A549 (cell line): ENCODE measurements around the gene FBXL7. TPM values are rescaled to one million over a fixed set of nuclear protein-coding genes. Genes with fewer than 3 reads are reported as not detected.

Source experiments
- ATAC-seq, 2 experiments: fragments of 200-7000 bp in 1 of 2; fragments of >200 bp in 1 of 2; cut with Nextera tagmentation in 1 of 2; cut with Tn5 transposase in 1 of 2; 3 replicates each; pipeline versions ENCODE4 v1.8.0 to v1.9.1; 2018 to 2020; ENCODE audit warnings: mild to moderate bottlenecking in 1 of 2, moderate library complexity in 1 of 2
- CTCF ChIA-PET: fragments of 300-600 bp; sonication (Branson Sonifier 250); formaldehyde crosslinking; extraction: SDS; loops from one replicate; lab custom pipeline; 2021; ENCODE audit warnings: antibody characterized with exemption, inconsistent platforms; lab: Yijun Ruan, JAX
- POLR2A ChIA-PET: fragments of 350-600 bp; formaldehyde crosslinking; extraction: SDS; loops from one replicate; lab custom pipeline; 2021; ENCODE audit warnings: antibody characterized with exemption, inconsistent platforms; lab: Yijun Ruan, JAX
- DNase-seq, 2 experiments: peaks; one replicate each; pipeline versions ENCODE4 v3.0.0 to v3.0.0-alpha.2; 2011 to 2016; ENCODE audit warnings: low read depth in 1 of 2, low spot score in 1 of 2
- FAIRE-seq: peaks from 2 replicates; lab custom pipeline; 2011; peaks lifted over from hg19 to GRCh38; lab: Jason Lieb, UNC
- H3K27ac ChIP-seq, 2 experiments: fragments of >200 bp; sonication (Bioruptor Twin); formaldehyde crosslinking; 3 replicates each; pipeline ENCODE4 v1.5.1; 2016 to 2017
- H3K4me1 ChIP-seq: fragments of >200 bp; sonication (Bioruptor Twin); formaldehyde crosslinking; 3 replicates; pipeline ENCODE4 v1.6.1; 2016
- H3K4me2 ChIP-seq: fragments of >200 bp; sonication (Bioruptor Twin); formaldehyde crosslinking; 3 replicates; pipeline ENCODE4 v1.6.1; 2016
- H3K4me3 ChIP-seq: fragments of >200 bp; sonication (Bioruptor Twin); formaldehyde crosslinking; 3 replicates; pipeline ENCODE4 v1.5.1; 2016
- H3K9me3 ChIP-seq: fragments of >200 bp; sonication (Bioruptor Twin); formaldehyde crosslinking; 3 replicates; pipeline ENCODE4 v1.6.1; 2016
- ATOH8 ChIP-seq: fragments of 250-450 bp; sonication (Bioruptor Pico); IDR thresholded peaks from 2 replicates; pipeline ENCODE4 v1.5.0; 2020; ENCODE audit warnings: low read depth, mild to moderate bottlenecking, moderate library complexity
- BCL3 ChIP-seq: fragments of >200 bp; sonication (Bioruptor Twin); formaldehyde crosslinking; IDR thresholded peaks from 3 replicates; pipeline ENCODE4 v1.6.1; 2016
- BHLHE40 ChIP-seq: IDR thresholded peaks from 2 replicates; pipeline ENCODE4 v1.6.1; 2012; ENCODE audit warnings: low read depth, low read length, inconsistent platforms
- CEBPB ChIP-seq, 2 experiments: fragments of >200 bp in 1 of 2; sonication (Bioruptor Twin) in 1 of 2; formaldehyde crosslinking in 1 of 2; IDR thresholded peaks; 2 replicates each; pipeline ENCODE4 v1.6.1; 2012 to 2016
- EHF ChIP-seq: fragments of 250-450 bp; sonication (Bioruptor Pico); IDR thresholded peaks from 2 replicates; pipeline ENCODE4 v1.5.0; 2020; ENCODE audit warnings: mild to moderate bottlenecking
- EHMT2 ChIP-seq: fragments of 200-600 bp; sonication (generic); IDR thresholded peaks from 2 replicates; pipeline ENCODE4 v1.6.1; 2016; ENCODE audit warnings: antibody characterized with exemption, low read depth, mild to moderate bottlenecking, moderate library complexity
- FOSB ChIP-seq: fragments of 250-450 bp; sonication (Bioruptor Pico); IDR thresholded peaks from 2 replicates; pipeline ENCODE4 v1.5.0; 2020; ENCODE audit warnings: mild to moderate bottlenecking, moderate library complexity
- FOSL2 ChIP-seq, 2 experiments: fragments of 450-650 bp in 1 of 2; fragments of >200 bp in 1 of 2; sonication (Bioruptor Twin) in 1 of 2; formaldehyde crosslinking; IDR thresholded peaks; 2 replicates each; pipeline versions ENCODE4 v1.5.0 to v1.6.1; 2016 to 2020; ENCODE audit warnings: mild to moderate bottlenecking in 1 of 2, moderate library complexity in 1 of 2
- HMGXB4 ChIP-seq: fragments of 250-450 bp; sonication (Bioruptor Pico); IDR thresholded peaks from 2 replicates; pipeline ENCODE4 v1.5.0; 2021; ENCODE audit warnings: mild to moderate bottlenecking, moderate library complexity, borderline replicate concordance
- HOXB5 ChIP-seq: fragments of 250-450 bp; sonication (Bioruptor Pico); IDR thresholded peaks from 2 replicates; pipeline ENCODE4 v1.5.0; 2020; ENCODE audit warnings: mild to moderate bottlenecking, moderate library complexity
- JUNB ChIP-seq: fragments of >200 bp; sonication (Bioruptor Twin); formaldehyde crosslinking; IDR thresholded peaks from 2 replicates; pipeline ENCODE4 v1.6.1; 2016
- MAZ ChIP-seq: fragments of 150-350 bp; IDR thresholded peaks from 2 replicates; pipeline ENCODE4 v1.6.1; 2014; ENCODE audit warnings: antibody characterized with exemption, low read depth, low read length, borderline replicate concordance
- MYC ChIP-seq: IDR thresholded peaks from 2 replicates; pipeline ENCODE4 v1.6.1; 2012; ENCODE audit warnings: mild to moderate bottlenecking, inconsistent platforms, low read length, improper control_type of control experiment, borderline replicate concordance
- POLR2A ChIP-seq: IDR thresholded peaks from 2 replicates; pipeline ENCODE4 v1.6.1; 2012; ENCODE audit warnings: mild to moderate bottlenecking, low read length
- RARB ChIP-seq: fragments of 250-450 bp; sonication (Bioruptor Pico); IDR thresholded peaks from 2 replicates; pipeline ENCODE4 v1.8.0; 2021; ENCODE audit warnings: mild to moderate bottlenecking, moderate library complexity
- REST ChIP-seq: fragments of 200-600 bp; sonication (generic); IDR thresholded peaks from 2 replicates; pipeline ENCODE4 v1.6.1; 2016; ENCODE audit warnings: antibody characterized with exemption, mild to moderate bottlenecking, moderate library complexity
- TP53 ChIP-seq: fragments of 250-450 bp; sonication (Bioruptor Pico); IDR thresholded peaks from 2 replicates; pipeline ENCODE4 v1.5.0; 2021; ENCODE audit warnings: mild to moderate bottlenecking, moderate library complexity
- WGBS: methylation state at CpG from one replicate; pipeline ENCODE4 v1.1.6; 2017; ENCODE audit errors: missing lambda C conversion rate; 5-methylcytosine and 5-hydroxymethylcytosine counted together
- polyA plus RNA-seq, 4 experiments: library from polyadenylated mRNA; depleted of rRNA in 3 of 4; stranded (reverse); fragments of >200 nt; fragmentation: RNase III in 1 of 4; extraction: RNeasy Plus Mini Kit Qiagen cat#74134 plus additional on column Dnase treatment in 1 of 4; gene quantifications; 2 replicates in 3 of 4; 3 replicates in 1 of 4; pipeline ENCODE4 v1.2.3, GENCODE V29; 2011 to 2017

Gene FBXL7
- polyA plus RNA-seq, 2 of the 4 experiments (the other 2 are of a cell fraction): 0.90 to 1.7 TPM

GRCh38 chr5:15614679-15615078, 114.7 kb downstream of the FBXL7 start:
- WGBS: 49% methylated on average over 4 of the region's 4 CpGs

GRCh38 chr5:15615859-15616258, 115.9 kb downstream of the FBXL7 start:
- CTCF ChIA-PET: no interaction called here
- H3K27ac ChIP-seq: no peak overlapping the region
- POLR2A ChIA-PET: no interaction called here

More at GRCh38 chr5:15614679-15615078, 114.7 kb downstream of the FBXL7 start:
- Histone ChIP-seq H3K4me1 (no peaks in the 10 kb centered on the region), H3K4me2 (no peak overlapping the region), H3K4me3 (no peak overlapping the region), H3K9me3 (no peaks in the 10 kb centered on the region), H3K27ac (no peak overlapping the region)
- no peak for DNase-seq
- FAIRE-seq: no peak
- no peak for ATAC-seq
- ChIA-PET POLR2A (no interaction called here), CTCF (interaction anchor here (0.8 to 1.7 kb wide), 2 partner anchors 12 to 51 kb away, joined by 3 read pairs; no protein-coding TSS in a partner anchor)
- TF ChIP-seq MAZ (no peak), BHLHE40 (no peak), MYC (no peak)

More at GRCh38 chr5:15615859-15616258, 115.9 kb downstream of the FBXL7 start:
- DNase-seq (no peak), FAIRE-seq (no peak)
- Histone ChIP-seq H3K4me3 (no peak overlapping the region), H3K4me2 (no peak overlapping the region), H3K4me1 (no peaks in the 10 kb centered on the region), H3K9me3 (no peaks in the 10 kb centered on the region)
- 23% methylated on average over 6 of the region's 6 CpGs for WGBS
- no peak for TF ChIP-seq CEBPB (IDR thresholded peaks at IDR 0.05)
- no peak for TF ChIP-seq REST
- TF ChIP-seq POLR2A: no peak
- no peak for TF ChIP-seq BCL3
- TF ChIP-seq TP53: no peak
- no peak for TF ChIP-seq FOSL2 (IDR thresholded peaks at IDR 0.05)
- no peak for TF ChIP-seq FOSL2 (CRISPR knock-in tag; IDR thresholded peaks at IDR 0.05)
- no peak for TF ChIP-seq ATOH8 (CRISPR knock-in tag)
- no peak for TF ChIP-seq FOSB
- TF ChIP-seq HMGXB4 (CRISPR knock-in tag): no peak
- no peak for TF ChIP-seq EHF (CRISPR knock-in tag)
- TF ChIP-seq MAZ: no peak
- TF ChIP-seq EHMT2: no peak
- no peak for TF ChIP-seq HOXB5 (CRISPR knock-in tag)
- no peak for TF ChIP-seq JUNB
- TF ChIP-seq BHLHE40: no peak
- TF ChIP-seq RARB (CRISPR knock-in tag): no peak
- TF ChIP-seq, all 56 proteins: peak for 0
- ATAC-seq: no peak
